Stimulated activated naive CD4-positive, alpha-beta T cell (primary cell): ENCODE results near the gene PDYN.

Experiments
- DNase-seq, 6 experiments: peaks; one replicate each; lab custom pipeline; 2025; lab: John Stamatoyannopoulos, UW

Gene PDYN

GRCh38 chr20:1994627-1995026 is 769 bp upstream of the PDYN start:
- DNase-seq: no peak

GRCh38 chr20:1992359-1993110 is 1.3 kb downstream of the PDYN start:
- no peak for DNase-seq

GRCh38 chr20:1987826-1988225 is 6.0 kb downstream of the PDYN start:
- DNase-seq: no peak

- no peak for DNase-seq
Observed at GRCh38 chr20:1983301-1983700, 10.6 kb downstream of the PDYN start.

GRCh38 chr20:1982686-1983085 is 11.2 kb downstream of the PDYN start:
- DNase-seq: no peak

GRCh38 chr20:1979106-1979778 is 14.6 kb downstream of the PDYN start:
- DNase-seq: no peak

GRCh38 chr20:1975291-1975690 is 18.6 kb downstream of the PDYN start:
- DNase-seq: no peak

- DNase-seq: no peak
Observed at GRCh38 chr20:1973601-1974440, 20.0 kb downstream of the PDYN start.

GRCh38 chr20:1971893-1972586 is 21.8 kb downstream of the PDYN start:
- no peak for DNase-seq

GRCh38 chr20:1968964-1969363 is 24.9 kb downstream of the PDYN start:
- DNase-seq: no peak

- peak; percentile 16 to 73 (median 57) for DNase-seq
Observed at GRCh38 chr20:1965520-1966351, 28.1 kb downstream of the PDYN start.

GRCh38 chr20:1964659-1965405 is 29.0 kb downstream of the PDYN start:
- DNase-seq: no peak

GRCh38 chr20:1964061-1964460 is 29.8 kb downstream of the PDYN start:
- no peak for DNase-seq

GRCh38 chr20:1961374-1961773 is 32.5 kb downstream of the PDYN start:
- DNase-seq: no peak

GRCh38 chr20:1959156-1959555 is 34.7 kb downstream of the PDYN start:
- DNase-seq: no peak

- DNase-seq: no peak
Observed at GRCh38 chr20:1958426-1958825, 35.4 kb downstream of the PDYN start.

- no peak for DNase-seq
Observed at GRCh38 chr20:1955217-1955616, 38.6 kb downstream of the PDYN start.

GRCh38 chr20:1953621-1954020 is 40.2 kb downstream of the PDYN start:
- DNase-seq: no peak

GRCh38 chr20:1952737-1953530 is 40.9 kb downstream of the PDYN start:
- no peak for DNase-seq
